Measurements from ENCODE around the gene PLA2G2F. TPM values are rescaled to one million over a fixed set of nuclear protein-coding genes. Genes with fewer than 3 reads are reported as not detected.

The PLA2G2F gene
- total and polyA plus RNA-seq, 7 donors: 0.60 to 0.80 TPM; not detected in 5

GRCh38 chr1:20139776-20140612 is 871 bp downstream of the PLA2G2F start:
- intact Hi-C loops (cut with DNase I): no loop called here
- H3K9me3 ChIP-seq: no peaks in the 10 kb centered on the region
- no peaks in the 10 kb centered on the region for H3K4me1 ChIP-seq
- H3K27ac ChIP-seq: no peak overlapping the region
- H3K4me3 ChIP-seq: no peak overlapping the region
- peak; percentile 40 for DNase-seq
- 75 to 76% methylated on average over 13 of the region's 13 CpGs for WGBS, 2 donors
- H3K27me3 ChIP-seq: peaks cover 0 to 8% (median 0%) of the 10 kb centered on the region in 3 donors
- TF ChIP-seq POLR2A (IDR thresholded peaks at IDR 0.05): no peak
- TF ChIP-seq EP300 (IDR thresholded peaks at IDR 0.05): no peak
- TF ChIP-seq POLR2AphosphoS5 (IDR thresholded peaks at IDR 0.05): no peak
- no peak for TF ChIP-seq CTCF (IDR thresholded peaks at IDR 0.05)
- H3K36me3 ChIP-seq: no peaks in the 10 kb centered on the region

- Histone ChIP-seq H3K27ac (no peak overlapping the region), H3K36me3 (no peaks in the 10 kb centered on the region), H3K27me3 (peaks cover 0 to 8% (median 0%) of the 10 kb centered on the region in 3 donors), H3K4me3 (no peak overlapping the region), H3K4me1 (no peaks in the 10 kb centered on the region), H3K9me3 (no peaks in the 10 kb centered on the region)
- DNase-seq: peak; percentile 6
- intact Hi-C loops (cut with DNase I): no loop called here
- TF ChIP-seq POLR2AphosphoS5 (IDR thresholded peaks at IDR 0.05) (no peak), POLR2A (IDR thresholded peaks at IDR 0.05) (no peak), EP300 (IDR thresholded peaks at IDR 0.05) (no peak), CTCF (IDR thresholded peaks at IDR 0.05) (no peak)
- 91% methylated on average over 9 of the region's 9 CpGs for WGBS, 2 donors
Measured at GRCh38 chr1:20141001-20141400, 1.9 kb downstream of the PLA2G2F start.

- Histone ChIP-seq H3K4me3 (no peak overlapping the region), H3K4me1 (no peaks in the 10 kb centered on the region), H3K9me3 (no peaks in the 10 kb centered on the region), H3K36me3 (no peaks in the 10 kb centered on the region), H3K27ac (no peak overlapping the region), H3K27me3 (peaks cover 0 to 5% (median 0%) of the 10 kb centered on the region in 3 donors)
- intact Hi-C loops (cut with DNase I): no loop called here
- DNase-seq: peak; percentile 45
- WGBS, 2 donors: 89 to 92% methylated on average over 7 of the region's 7 CpGs
- TF ChIP-seq POLR2A (IDR thresholded peaks at IDR 0.05) (no peak), POLR2AphosphoS5 (IDR thresholded peaks at IDR 0.05) (no peak), CTCF (IDR thresholded peaks at IDR 0.05) (no peak), EP300 (IDR thresholded peaks at IDR 0.05) (no peak)
Measured at GRCh38 chr1:20141466-20141865, 2.3 kb downstream of the PLA2G2F start.

GRCh38 chr1:20142001-20142710 is 3.0 kb downstream of the PLA2G2F start:
- 85 to 86% methylated on average over 13 of the region's 13 CpGs for WGBS, 2 donors
- intact Hi-C loops (cut with DNase I): no loop called here
- no peak for TF ChIP-seq POLR2AphosphoS5 (IDR thresholded peaks at IDR 0.05)
- TF ChIP-seq POLR2A (IDR thresholded peaks at IDR 0.05): no peak
- no peak for TF ChIP-seq EP300 (IDR thresholded peaks at IDR 0.05)
- no peak for TF ChIP-seq CTCF (IDR thresholded peaks at IDR 0.05)
- Histone ChIP-seq H3K36me3 (no peaks in the 10 kb centered on the region), H3K4me3 (no peak overlapping the region), H3K27me3 (peaks cover 0 to 5% (median 0%) of the 10 kb centered on the region in 3 donors), H3K27ac (no peak overlapping the region), H3K9me3 (no peaks in the 10 kb centered on the region), H3K4me1 (no peaks in the 10 kb centered on the region)
- peak; percentile 29 for DNase-seq
